Endothelial cell of umbilical vein (primary cell): Measurements from ENCODE around the gene LAMC2.
A peak's percentile ranks its signal among the peaks of the same experiment; 100 is the strongest.

Experiments
- CTCF ChIP-seq, 2 donors: IDR thresholded peaks; 1 replicate in 1 of 2; 2 replicates in 1 of 2; pipeline ENCODE4 v1.5.1; 2011; ENCODE audit warnings: low read length in 2 of 2, mild to moderate bottlenecking in 2 of 2, moderate library complexity in 2 of 2, control low read depth in 1 of 2, inconsistent platforms in 1 of 2, low read depth in 1 of 2; ENCODE audit not compliant: insufficient read depth in 1 of 2; ENCODE audit errors: extremely low read depth in 1 of 2
- EZH2 ChIP-seq: IDR thresholded peaks from 2 replicates; pipeline ENCODE4 v1.6.1; 2012; ENCODE audit warnings: borderline replicate concordance, low read depth, mild to moderate bottlenecking, moderate library complexity, low read length, inconsistent platforms; ENCODE audit not compliant: severe bottlenecking
- FOS ChIP-seq: IDR thresholded peaks from 2 replicates; pipeline ENCODE4 v1.6.1; 2011; ENCODE audit warnings: mild to moderate bottlenecking, low read length, moderate library complexity, borderline replicate concordance; ENCODE audit not compliant: insufficient read depth
- JUN ChIP-seq: IDR thresholded peaks from 2 replicates; pipeline ENCODE4 v1.6.1; 2011; ENCODE audit warnings: borderline replicate concordance, low read depth; ENCODE audit not compliant: insufficient read length, insufficient read depth
- MAX ChIP-seq: IDR thresholded peaks from 2 replicates; pipeline ENCODE4 v1.6.1; 2011; ENCODE audit not compliant: insufficient read depth, insufficient read length
- POLR2A ChIP-seq: IDR thresholded peaks from 2 replicates; pipeline ENCODE4 v1.6.1; 2012; ENCODE audit warnings: low read depth, mild to moderate bottlenecking, control low read depth, low read length
- POLR2AphosphoS5 ChIP-seq: IDR thresholded peaks from 2 replicates; pipeline ENCODE4 v1.6.1; 2012; ENCODE audit warnings: low read depth, mild to moderate bottlenecking, control low read depth, low read length, moderate library complexity; ENCODE audit not compliant: insufficient read depth

- TF ChIP-seq CTCF (IDR thresholded peaks at IDR 0.05; ENCODE audit: extremely low read depth in 1 of 2, insufficient read depth in 1 of 2, low read depth in 1 of 2, low read length in 2 of 2): no peak
- TF ChIP-seq FOS: peak; percentile 68
- TF ChIP-seq POLR2AphosphoS5: no peak
- no peak for TF ChIP-seq POLR2A
- TF ChIP-seq JUN: no peak
- no peak for TF ChIP-seq MAX
- no peak for TF ChIP-seq EZH2
Observed at GRCh38 chr1:183195142-183195574, 9.1 kb downstream of the LAMC2 start.
